ENCODE data around the gene MTG2. TPM values are rescaled to one million over a fixed set of nuclear protein-coding genes. Genes with fewer than 3 reads are reported as not detected.

MTG2 gene
- total RNA-seq, 1 experiment from 2014 or later: 110 TPM

DNA sequence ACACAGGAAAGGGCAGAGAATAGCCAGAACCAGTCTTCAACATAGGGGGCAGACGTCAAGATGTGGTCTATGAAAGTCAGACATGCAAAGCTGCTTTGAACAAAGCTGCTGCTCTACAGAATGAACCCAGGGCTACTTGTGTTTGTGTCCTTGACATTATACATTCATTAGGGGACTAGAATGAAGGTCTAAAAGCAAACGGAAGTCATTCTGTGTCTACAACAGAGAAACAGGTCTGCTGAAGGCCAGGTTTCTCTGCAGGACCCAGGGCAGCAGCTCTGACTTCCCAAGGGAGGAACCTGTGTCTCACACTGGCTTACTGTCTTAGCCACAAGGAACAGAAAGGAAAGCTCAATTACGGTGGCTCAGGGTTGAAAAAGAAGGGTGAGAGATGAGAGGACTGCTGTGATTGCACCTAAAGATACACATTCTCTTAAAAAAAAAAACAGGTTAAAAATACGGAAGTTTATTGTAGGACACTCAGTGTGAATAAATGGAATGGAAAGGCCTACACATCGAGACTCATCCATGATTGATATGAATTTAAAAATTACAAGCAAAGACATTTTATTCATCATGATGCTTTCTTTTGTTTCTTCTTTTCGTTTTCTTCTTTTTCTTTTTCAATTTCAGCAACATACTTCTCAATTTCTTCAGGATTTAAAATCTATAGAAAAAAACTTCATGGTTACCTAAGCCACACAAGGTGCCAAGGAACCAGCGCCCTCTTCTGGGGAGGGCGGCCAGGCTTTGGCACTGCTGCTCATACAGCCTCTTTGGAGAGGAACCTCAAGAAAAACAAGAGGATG is 46.3 kb upstream of the MTG2 start:
- CTCF ChIA-PET: interaction anchor here (0.5 to 2.2 kb wide), 5 partner anchors 9 to 127 kb away, joined by 3 to 22 read pairs (median 3); partner anchors contain the start of gene TAF4
- intact Hi-C loops (cut with micrococcal nuclease; ENCODE audit: unreplicated experiment): loop anchor here (1.0 to 2.0 kb wide), 3 partner anchors 14 to 125 kb away; partner anchors contain the start of gene LSM14B

DNA sequence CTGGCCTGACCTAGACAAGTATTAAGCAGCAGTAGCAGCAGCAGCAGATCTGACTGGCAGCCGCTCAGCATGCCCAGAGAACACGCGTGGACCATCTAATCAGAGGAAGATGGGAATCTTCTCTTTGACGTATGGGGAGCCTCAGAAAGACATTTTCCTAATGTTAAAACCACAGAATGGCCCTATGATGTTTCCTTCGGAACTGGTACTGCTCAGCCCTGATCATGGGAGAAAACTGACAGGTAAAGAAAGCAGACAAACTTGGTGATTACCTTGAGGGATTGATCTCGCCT is 45.8 kb upstream of the MTG2 start:
- Mint-ChIP-seq H3K4me1 (ENCODE audit: low read depth, unreplicated experiment) (peaks cover 8% of the 10 kb centered on the region), H3K36me3 (ENCODE audit: insufficient read depth, unreplicated experiment) (peaks cover 98% of the 10 kb centered on the region), H3K4me3 (ENCODE audit: unreplicated experiment) (no peak overlapping the region), H3K27ac (ENCODE audit: unreplicated experiment) (peak overlapping the region; percentile 0), H3K9me3 (ENCODE audit: unreplicated experiment) (no peaks in the 10 kb centered on the region), H3K27me3 (ENCODE audit: insufficient read depth, unreplicated experiment) (no peaks in the 10 kb centered on the region)
- intact Hi-C loops (cut with micrococcal nuclease; ENCODE audit: unreplicated experiment): loop anchor here (2.0 kb wide), 2 partner anchors 14 to 70 kb away; partner anchors contain the start of gene LSM14B
- ChIA-PET CTCF (interaction anchor here (0.5 kb wide), 1 partner anchor 128 kb away, joined by 3 read pairs; no protein-coding TSS in a partner anchor), POLR2A (interaction anchor here (2.0 kb wide), 1 partner anchor 71 kb away, joined by 13 read pairs; the partner anchor contains the start of gene TAF4)
- TF ChIP-seq, protein P1, sequence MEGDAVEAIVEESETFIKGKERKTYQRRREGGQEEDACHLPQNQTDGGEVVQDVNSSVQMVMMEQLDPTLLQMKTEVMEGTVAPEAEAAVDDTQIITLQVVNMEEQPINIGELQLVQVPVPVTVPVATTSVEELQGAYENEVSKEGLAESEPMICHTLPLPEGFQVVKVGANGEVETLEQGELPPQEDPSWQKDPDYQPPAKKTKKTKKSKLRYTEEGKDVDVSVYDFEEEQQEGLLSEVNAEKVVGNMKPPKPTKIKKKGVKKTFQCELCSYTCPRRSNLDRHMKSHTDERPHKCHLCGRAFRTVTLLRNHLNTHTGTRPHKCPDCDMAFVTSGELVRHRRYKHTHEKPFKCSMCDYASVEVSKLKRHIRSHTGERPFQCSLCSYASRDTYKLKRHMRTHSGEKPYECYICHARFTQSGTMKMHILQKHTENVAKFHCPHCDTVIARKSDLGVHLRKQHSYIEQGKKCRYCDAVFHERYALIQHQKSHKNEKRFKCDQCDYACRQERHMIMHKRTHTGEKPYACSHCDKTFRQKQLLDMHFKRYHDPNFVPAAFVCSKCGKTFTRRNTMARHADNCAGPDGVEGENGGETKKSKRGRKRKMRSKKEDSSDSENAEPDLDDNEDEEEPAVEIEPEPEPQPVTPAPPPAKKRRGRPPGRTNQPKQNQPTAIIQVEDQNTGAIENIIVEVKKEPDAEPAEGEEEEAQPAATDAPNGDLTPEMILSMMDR (IDR thresholded peaks at IDR 0.05; ENCODE audit: insufficient read depth in 1 of 2, low read depth in 1 of 2, low read length in 1 of 2, severe bottlenecking in 1 of 2, unreplicated experiment in 1 of 2): no peak
- Histone ChIP-seq H3K27me3 (replicated peaks; ENCODE audit: control insufficient read depth, insufficient read depth, low read length) (no peaks in the 10 kb centered on the region), H3K36me3 (ENCODE audit: control insufficient read depth, insufficient read depth, low read length) (peaks cover 19% of the 10 kb centered on the region), H3K4me3 (ENCODE audit: low read depth, low read length) (no peak overlapping the region), H3K9me3 (no peaks in the 10 kb centered on the region), H3K4me1 (peaks cover 15% of the 10 kb centered on the region)
- no TSS peak for BruUV-seq (replicated peaks)
- no peak for DNase-seq

More for the DNA sequence above, 46.3 kb upstream of the MTG2 start:
- TF ChIP-seq, protein P1 (IDR thresholded peaks at IDR 0.05; ENCODE audit: insufficient read depth in 1 of 2, low read depth in 1 of 2, low read length in 1 of 2, severe bottlenecking in 1 of 2, unreplicated experiment in 1 of 2): peak; percentile 95 to 98
- BruUV-seq (replicated peaks): no TSS peak
- Mint-ChIP-seq H3K4me3 (ENCODE audit: unreplicated experiment) (no peak overlapping the region), H3K27ac (ENCODE audit: unreplicated experiment) (peak overlapping the region; percentile 0), H3K36me3 (ENCODE audit: insufficient read depth, unreplicated experiment) (peaks cover 98% of the 10 kb centered on the region), H3K27me3 (ENCODE audit: insufficient read depth, unreplicated experiment) (no peaks in the 10 kb centered on the region), H3K9me3 (ENCODE audit: unreplicated experiment) (no peaks in the 10 kb centered on the region), H3K4me1 (ENCODE audit: low read depth, unreplicated experiment) (peaks cover 3% of the 10 kb centered on the region)
- POLR2A ChIA-PET: interaction anchor here (2.0 kb wide), 1 partner anchor 70 kb away, joined by 13 read pairs; the partner anchor contains the start of gene TAF4
- H3K4me3 ChIP-seq (ENCODE audit: low read depth, low read length): no peak overlapping the region
- peaks cover 20% of the 10 kb centered on the region for H3K36me3 ChIP-seq (ENCODE audit: control insufficient read depth, insufficient read depth, low read length)
- H3K9me3 ChIP-seq: no peaks in the 10 kb centered on the region
- no peaks in the 10 kb centered on the region for H3K27me3 ChIP-seq (replicated peaks; ENCODE audit: control insufficient read depth, insufficient read depth, low read length)
- H3K4me1 ChIP-seq: peaks cover 10% of the 10 kb centered on the region
- peak; percentile 80 to 86 for DNase-seq

DNA sequence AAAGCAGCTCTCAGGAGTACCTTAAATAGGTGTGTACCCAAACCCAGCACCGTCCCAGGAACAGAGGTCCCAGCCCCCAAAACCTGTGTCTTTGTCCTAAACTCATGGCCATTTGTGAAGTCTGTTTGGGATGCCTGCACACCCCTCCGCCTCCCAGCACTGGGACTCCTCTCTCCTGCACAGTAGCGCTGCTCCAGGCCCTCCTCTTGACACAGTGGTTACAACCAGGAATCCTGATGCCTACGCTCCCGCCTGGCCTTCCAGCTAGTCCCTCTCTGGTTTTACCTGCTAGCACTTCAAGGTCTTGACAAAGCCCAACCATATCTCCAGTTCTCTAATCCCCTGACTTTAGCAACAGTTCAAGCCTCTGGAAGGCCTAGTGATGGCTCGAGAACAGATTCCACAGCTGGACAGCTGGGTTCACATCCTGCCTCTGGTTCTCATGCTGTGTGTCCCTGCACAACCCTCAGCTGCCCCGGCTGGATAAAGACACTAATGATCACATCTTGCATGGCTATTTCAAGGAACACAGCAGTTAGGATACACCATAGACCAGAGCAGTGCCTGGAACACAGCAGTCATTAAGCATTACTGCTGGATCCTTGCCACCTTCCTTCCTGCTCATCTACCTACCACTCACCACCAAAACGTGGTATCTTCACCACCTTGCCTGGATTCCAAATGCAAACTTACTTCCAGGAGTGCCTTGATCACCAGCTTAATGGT is 45.2 kb upstream of the MTG2 start:
- Mint-ChIP-seq H3K27ac (ENCODE audit: unreplicated experiment) (peak overlapping the region; percentile 28), H3K4me3 (ENCODE audit: unreplicated experiment) (no peak overlapping the region), H3K4me1 (ENCODE audit: low read depth, unreplicated experiment) (peaks cover 10% of the 10 kb centered on the region), H3K9me3 (ENCODE audit: unreplicated experiment) (no peaks in the 10 kb centered on the region), H3K36me3 (ENCODE audit: insufficient read depth, unreplicated experiment) (peaks cover 97% of the 10 kb centered on the region), H3K27me3 (ENCODE audit: insufficient read depth, unreplicated experiment) (no peaks in the 10 kb centered on the region)
- no peaks in the 10 kb centered on the region for H3K9me3 ChIP-seq
- intact Hi-C loops (cut with micrococcal nuclease; ENCODE audit: unreplicated experiment): loop anchor here (2.0 kb wide), 2 partner anchors 15 to 71 kb away; partner anchors contain the start of gene LSM14B
- POLR2A ChIA-PET: interaction anchor here (2.0 kb wide), 1 partner anchor 71 kb away, joined by 13 read pairs; the partner anchor contains the start of gene TAF4
- no peak for DNase-seq
- peaks cover 16% of the 10 kb centered on the region for H3K4me1 ChIP-seq
- CTCF ChIA-PET: interaction anchor here (0.8 to 1.2 kb wide), 2 partner anchors 16 to 126 kb away, joined by 3 to 4 read pairs; partner anchors contain the start of gene LSM14B
- TF ChIP-seq, protein P1 (IDR thresholded peaks at IDR 0.05; ENCODE audit: insufficient read depth in 1 of 2, low read depth in 1 of 2, low read length in 1 of 2, severe bottlenecking in 1 of 2, unreplicated experiment in 1 of 2): no peak
- H3K4me3 ChIP-seq (ENCODE audit: low read depth, low read length): no peak overlapping the region
- H3K36me3 ChIP-seq (ENCODE audit: control insufficient read depth, insufficient read depth, low read length): peaks cover 17% of the 10 kb centered on the region
- H3K27me3 ChIP-seq (replicated peaks; ENCODE audit: control insufficient read depth, insufficient read depth, low read length): no peaks in the 10 kb centered on the region
- no TSS peak for BruUV-seq (replicated peaks)

Data from Caco-2 (cell line).